ENCODE data around the gene SORCS1. TPM values are rescaled to one million over a fixed set of nuclear protein-coding genes. Genes with fewer than 3 reads are reported as not detected.

The SORCS1 gene
- total RNA-seq, 1 experiment from 2014 or later = not detected

GRCh38 chr10:106765241-106765754 is 399.2 kb downstream of the SORCS1 start:
- Histone ChIP-seq H3K4me3 (ENCODE audit: low read depth, low read length) (no peak overlapping the region), H3K9me3 (no peaks in the 10 kb centered on the region), H3K27me3 (replicated peaks; ENCODE audit: control insufficient read depth, insufficient read depth, low read length) (no peaks in the 10 kb centered on the region), H3K36me3 (ENCODE audit: control insufficient read depth, insufficient read depth, low read length) (no peaks in the 10 kb centered on the region), H3K4me1 (no peaks in the 10 kb centered on the region)
- no peak for TF ChIP-seq CTCF (IDR thresholded peaks at IDR 0.05; ENCODE audit: insufficient read depth in 1 of 2, low read depth in 1 of 2, low read length in 1 of 2, severe bottlenecking in 1 of 2, unreplicated experiment in 1 of 2)
- H3K36me3 Mint-ChIP-seq (ENCODE audit: insufficient read depth, unreplicated experiment) = no peaks in the 10 kb centered on the region
- no TSS peak for BruUV-seq (replicated peaks)
- H3K9me3 Mint-ChIP-seq (ENCODE audit: unreplicated experiment) = no peaks in the 10 kb centered on the region
- DNase-seq = no peak
- no peak overlapping the region for H3K4me3 Mint-ChIP-seq (ENCODE audit: unreplicated experiment)
- H3K4me1 Mint-ChIP-seq (ENCODE audit: low read depth, unreplicated experiment) = no peaks in the 10 kb centered on the region
- ChIA-PET POLR2A (no interaction called here), CTCF (no interaction called here)
- no peak overlapping the region for H3K27ac Mint-ChIP-seq (ENCODE audit: unreplicated experiment)
- peaks cover 5% of the 10 kb centered on the region for H3K27me3 Mint-ChIP-seq (ENCODE audit: insufficient read depth, unreplicated experiment)
- intact Hi-C loops (cut with micrococcal nuclease; ENCODE audit: unreplicated experiment) = no loop called here

DNA sequence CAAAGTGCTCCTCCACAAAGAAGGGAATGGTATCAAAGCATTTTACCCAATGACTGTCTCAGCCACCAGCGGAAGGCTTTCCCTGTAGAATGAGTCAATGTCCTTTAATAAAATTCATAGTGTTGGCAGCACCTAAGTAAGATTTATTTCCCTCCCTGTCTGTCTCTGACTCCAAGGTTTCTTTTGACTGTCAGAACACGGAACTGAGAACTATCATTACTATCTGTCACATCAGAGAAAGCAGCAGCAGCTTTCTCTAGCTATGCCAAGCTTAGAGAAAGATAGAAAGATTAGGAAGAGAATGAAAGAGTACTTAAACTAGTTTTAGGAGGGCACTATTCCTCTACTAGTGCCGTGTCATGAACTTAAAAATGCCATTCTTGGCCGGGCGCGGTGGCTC is 400.1 kb downstream of the SORCS1 start:
- no TSS peak for BruUV-seq (replicated peaks)
- no peak overlapping the region for H3K4me3 ChIP-seq (ENCODE audit: low read depth, low read length)
- Mint-ChIP-seq H3K9me3 (ENCODE audit: unreplicated experiment) (no peaks in the 10 kb centered on the region), H3K27me3 (ENCODE audit: insufficient read depth, unreplicated experiment) (peaks cover 5% of the 10 kb centered on the region), H3K4me3 (ENCODE audit: unreplicated experiment) (no peak overlapping the region), H3K36me3 (ENCODE audit: insufficient read depth, unreplicated experiment) (no peaks in the 10 kb centered on the region), H3K27ac (ENCODE audit: unreplicated experiment) (no peak overlapping the region), H3K4me1 (ENCODE audit: low read depth, unreplicated experiment) (no peaks in the 10 kb centered on the region)
- no peaks in the 10 kb centered on the region for H3K36me3 ChIP-seq (ENCODE audit: control insufficient read depth, insufficient read depth, low read length)
- intact Hi-C loops (cut with micrococcal nuclease; ENCODE audit: unreplicated experiment) = no loop called here
- POLR2A ChIA-PET = no interaction called here
- H3K9me3 ChIP-seq = no peaks in the 10 kb centered on the region
- H3K27me3 ChIP-seq (replicated peaks; ENCODE audit: control insufficient read depth, insufficient read depth, low read length) = no peaks in the 10 kb centered on the region
- H3K4me1 ChIP-seq = no peaks in the 10 kb centered on the region
- CTCF ChIA-PET = no interaction called here
- no peak for TF ChIP-seq CTCF (IDR thresholded peaks at IDR 0.05; ENCODE audit: insufficient read depth in 1 of 2, low read depth in 1 of 2, low read length in 1 of 2, severe bottlenecking in 1 of 2, unreplicated experiment in 1 of 2)
- DNase-seq = no peak

- ChIA-PET CTCF (no interaction called here), POLR2A (no interaction called here)
- no TSS peak for BruUV-seq (replicated peaks)
- Histone ChIP-seq H3K4me3 (ENCODE audit: low read depth, low read length) (no peak overlapping the region), H3K9me3 (no peaks in the 10 kb centered on the region), H3K27me3 (replicated peaks; ENCODE audit: control insufficient read depth, insufficient read depth, low read length) (no peaks in the 10 kb centered on the region), H3K36me3 (ENCODE audit: control insufficient read depth, insufficient read depth, low read length) (no peaks in the 10 kb centered on the region), H3K4me1 (no peaks in the 10 kb centered on the region)
- no peaks in the 10 kb centered on the region for H3K9me3 Mint-ChIP-seq (ENCODE audit: unreplicated experiment)
- no peaks in the 10 kb centered on the region for H3K36me3 Mint-ChIP-seq (ENCODE audit: insufficient read depth, unreplicated experiment)
- no peaks in the 10 kb centered on the region for H3K4me1 Mint-ChIP-seq (ENCODE audit: low read depth, unreplicated experiment)
- no peak for DNase-seq
- no peak for TF ChIP-seq CTCF (IDR thresholded peaks at IDR 0.05; ENCODE audit: insufficient read depth in 1 of 2, low read depth in 1 of 2, low read length in 1 of 2, severe bottlenecking in 1 of 2, unreplicated experiment in 1 of 2)
- H3K27ac Mint-ChIP-seq (ENCODE audit: unreplicated experiment) = no peak overlapping the region
- intact Hi-C loops (cut with micrococcal nuclease; ENCODE audit: unreplicated experiment) = no loop called here
- H3K4me3 Mint-ChIP-seq (ENCODE audit: unreplicated experiment) = no peak overlapping the region
- peaks cover 5% of the 10 kb centered on the region for H3K27me3 Mint-ChIP-seq (ENCODE audit: insufficient read depth, unreplicated experiment)
Observed at GRCh38 chr10:106761906-106762305, 402.6 kb downstream of the SORCS1 start.

All from Caco-2 (cell line).